ENCODE data around the gene MYO9B. TPM values are rescaled to one million over a fixed set of nuclear protein-coding genes. Genes with fewer than 3 reads are reported as not detected.

The MYO9B gene
- total RNA-seq, 1 experiment from 2014 or later: 94.3 TPM

DNA sequence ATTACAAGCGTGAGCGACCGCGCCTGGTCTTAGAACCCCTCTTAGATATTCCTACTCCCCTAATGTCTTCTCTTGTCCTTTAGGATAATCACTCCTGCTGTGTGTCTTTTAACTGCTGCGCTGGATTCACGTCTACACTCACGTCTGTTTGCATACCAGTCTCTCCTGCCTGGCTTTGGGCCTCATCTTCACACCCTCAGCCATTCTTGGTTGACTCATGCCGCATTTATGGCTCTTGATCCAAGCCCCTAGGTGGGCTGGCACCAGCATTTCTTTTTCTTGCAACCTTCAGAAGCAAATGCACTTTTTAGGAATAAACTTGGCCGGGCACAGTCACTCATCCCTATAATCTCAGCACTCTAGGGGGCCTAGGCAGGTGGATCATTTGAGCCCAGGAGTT is 22.7 kb downstream of the MYO9B start (continued):
- TF ChIP-seq, protein P1, sequence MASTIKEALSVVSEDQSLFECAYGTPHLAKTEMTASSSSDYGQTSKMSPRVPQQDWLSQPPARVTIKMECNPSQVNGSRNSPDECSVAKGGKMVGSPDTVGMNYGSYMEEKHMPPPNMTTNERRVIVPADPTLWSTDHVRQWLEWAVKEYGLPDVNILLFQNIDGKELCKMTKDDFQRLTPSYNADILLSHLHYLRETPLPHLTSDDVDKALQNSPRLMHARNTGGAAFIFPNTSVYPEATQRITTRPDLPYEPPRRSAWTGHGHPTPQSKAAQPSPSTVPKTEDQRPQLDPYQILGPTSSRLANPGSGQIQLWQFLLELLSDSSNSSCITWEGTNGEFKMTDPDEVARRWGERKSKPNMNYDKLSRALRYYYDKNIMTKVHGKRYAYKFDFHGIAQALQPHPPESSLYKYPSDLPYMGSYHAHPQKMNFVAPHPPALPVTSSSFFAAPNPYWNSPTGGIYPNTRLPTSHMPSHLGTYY (CRISPR knock-in tag; IDR thresholded peaks at IDR 0.05): no peak
- TF ChIP-seq ZNF263 (CRISPR knock-in tag; IDR thresholded peaks at IDR 0.05; ENCODE audit: low read depth): no peak
- TF ChIP-seq JAZF1 (CRISPR knock-in tag; IDR thresholded peaks at IDR 0.05): no peak
- TF ChIP-seq HMGA2 (CRISPR knock-in tag; IDR thresholded peaks at IDR 0.05): no peak
- TF ChIP-seq ATF6 (CRISPR knock-in tag; IDR thresholded peaks at IDR 0.05): no peak
- TF ChIP-seq ZBTB21 (CRISPR knock-in tag; IDR thresholded peaks at IDR 0.05; ENCODE audit: borderline replicate concordance): no peak

GRCh38 chr19:17101686-17102628 is 26.4 kb downstream of the MYO9B start:
- no peaks in the 10 kb centered on the region for H3K27me3 Mint-ChIP-seq (ENCODE audit: low read depth)
- no peak overlapping the region for H3K4me3 Mint-ChIP-seq
- peaks cover 12% of the 10 kb centered on the region for H3K9me3 Mint-ChIP-seq
- TF ChIP-seq JAZF1 (CRISPR knock-in tag; IDR thresholded peaks at IDR 0.05) (no peak), ZNF423 (CRISPR knock-in tag; IDR thresholded peaks at IDR 0.05) (no peak)
- H3K27ac Mint-ChIP-seq: no peak overlapping the region
- H3K4me1 Mint-ChIP-seq: peaks cover 6% of the 10 kb centered on the region
- ChIA-PET POLR2A (no interaction called here), CTCF (interaction anchor here (0.5 to 1.7 kb wide), 2 partner anchors 14 to 23 kb away, joined by 4 to 6 read pairs; no protein-coding TSS in a partner anchor)
- peaks cover 25% of the 10 kb centered on the region for H3K36me3 Mint-ChIP-seq
- ATAC-seq (no peak), DNase-seq (ENCODE audit: low spot score) (no peak)

DNA sequence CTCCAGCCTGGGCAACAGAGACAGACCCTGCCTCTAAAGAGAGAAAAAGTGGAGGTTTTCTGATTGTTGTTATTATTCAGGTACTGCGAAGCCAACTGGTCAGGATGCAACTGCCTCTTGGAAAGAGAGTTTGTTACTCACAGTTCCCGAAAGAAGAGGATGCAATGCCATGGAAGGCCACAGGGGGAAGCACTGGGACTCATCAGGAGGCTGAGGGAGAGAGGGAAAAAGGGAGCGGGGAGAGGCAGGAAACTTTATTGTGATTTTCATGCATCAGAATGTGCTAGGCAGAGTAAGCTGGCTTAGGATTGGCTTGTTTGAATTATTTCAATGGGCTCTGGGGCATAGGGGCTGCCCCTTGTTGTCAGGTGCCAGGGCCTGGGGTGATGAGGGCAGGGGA is 27.6 kb downstream of the MYO9B start:
- peaks cover 25% of the 10 kb centered on the region for H3K36me3 Mint-ChIP-seq
- peaks cover 12% of the 10 kb centered on the region for H3K9me3 Mint-ChIP-seq
- ATAC-seq (peak; percentile 68), DNase-seq (ENCODE audit: low spot score) (peak; percentile 70)
- H3K27ac Mint-ChIP-seq: no peak overlapping the region; the same call in 1 of the 2 replicates
- TF ChIP-seq NFE2L1 (CRISPR knock-in tag; IDR thresholded peaks at IDR 0.05) (no peak), GABPB1 (CRISPR knock-in tag; IDR thresholded peaks at IDR 0.05) (no peak)
- TF ChIP-seq, protein P2, sequence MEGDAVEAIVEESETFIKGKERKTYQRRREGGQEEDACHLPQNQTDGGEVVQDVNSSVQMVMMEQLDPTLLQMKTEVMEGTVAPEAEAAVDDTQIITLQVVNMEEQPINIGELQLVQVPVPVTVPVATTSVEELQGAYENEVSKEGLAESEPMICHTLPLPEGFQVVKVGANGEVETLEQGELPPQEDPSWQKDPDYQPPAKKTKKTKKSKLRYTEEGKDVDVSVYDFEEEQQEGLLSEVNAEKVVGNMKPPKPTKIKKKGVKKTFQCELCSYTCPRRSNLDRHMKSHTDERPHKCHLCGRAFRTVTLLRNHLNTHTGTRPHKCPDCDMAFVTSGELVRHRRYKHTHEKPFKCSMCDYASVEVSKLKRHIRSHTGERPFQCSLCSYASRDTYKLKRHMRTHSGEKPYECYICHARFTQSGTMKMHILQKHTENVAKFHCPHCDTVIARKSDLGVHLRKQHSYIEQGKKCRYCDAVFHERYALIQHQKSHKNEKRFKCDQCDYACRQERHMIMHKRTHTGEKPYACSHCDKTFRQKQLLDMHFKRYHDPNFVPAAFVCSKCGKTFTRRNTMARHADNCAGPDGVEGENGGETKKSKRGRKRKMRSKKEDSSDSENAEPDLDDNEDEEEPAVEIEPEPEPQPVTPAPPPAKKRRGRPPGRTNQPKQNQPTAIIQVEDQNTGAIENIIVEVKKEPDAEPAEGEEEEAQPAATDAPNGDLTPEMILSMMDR (IDR thresholded peaks at IDR 0.05): peak; percentile 79
- no peak overlapping the region for H3K4me3 Mint-ChIP-seq
- ChIA-PET CTCF (interaction anchor here (0.9 to 1.7 kb wide), 3 partner anchors 11 to 68 kb away, joined by 3 to 6 read pairs (median 3); no protein-coding TSS in a partner anchor), POLR2A (no interaction called here)
- H3K4me1 Mint-ChIP-seq: peaks cover 7% of the 10 kb centered on the region
- H3K27me3 Mint-ChIP-seq (ENCODE audit: low read depth): no peaks in the 10 kb centered on the region

DNA sequence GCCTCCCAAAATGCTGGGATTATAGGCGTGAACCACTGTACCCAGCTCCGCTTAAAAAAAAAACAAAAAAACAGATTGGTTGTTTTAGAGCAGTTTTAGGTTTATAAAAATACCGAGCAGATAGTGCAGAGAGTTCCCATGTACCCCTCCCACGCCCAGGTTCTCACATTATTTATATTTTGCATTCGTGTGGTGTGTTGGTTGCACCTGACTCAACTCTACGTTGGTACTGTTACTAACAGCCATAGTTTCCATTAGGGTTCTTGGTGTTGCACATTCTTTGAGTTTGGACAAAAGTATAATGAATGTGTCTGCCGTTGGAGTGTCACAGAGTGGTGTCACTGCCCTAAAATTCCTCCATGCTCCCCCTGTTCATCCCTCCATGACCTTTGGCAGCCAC is 29.1 kb downstream of the MYO9B start:
- Mint-ChIP-seq H3K27ac (no peak overlapping the region), H3K4me1 (0 out of 2 replicates have a peak, but pooled peaks cover 4% of the 10 kb centered on the region)
- POLR2A ChIA-PET: no interaction called here
- no peak for TF ChIP-seq E2F4 (CRISPR knock-in tag; IDR thresholded peaks at IDR 0.05; ENCODE audit: borderline replicate concordance, low read depth)
- TF ChIP-seq PRRX2 (CRISPR knock-in tag; IDR thresholded peaks at IDR 0.05): no peak
- TF ChIP-seq ZNF281 (CRISPR knock-in tag; IDR thresholded peaks at IDR 0.05): no peak
- TF ChIP-seq, protein P3, sequence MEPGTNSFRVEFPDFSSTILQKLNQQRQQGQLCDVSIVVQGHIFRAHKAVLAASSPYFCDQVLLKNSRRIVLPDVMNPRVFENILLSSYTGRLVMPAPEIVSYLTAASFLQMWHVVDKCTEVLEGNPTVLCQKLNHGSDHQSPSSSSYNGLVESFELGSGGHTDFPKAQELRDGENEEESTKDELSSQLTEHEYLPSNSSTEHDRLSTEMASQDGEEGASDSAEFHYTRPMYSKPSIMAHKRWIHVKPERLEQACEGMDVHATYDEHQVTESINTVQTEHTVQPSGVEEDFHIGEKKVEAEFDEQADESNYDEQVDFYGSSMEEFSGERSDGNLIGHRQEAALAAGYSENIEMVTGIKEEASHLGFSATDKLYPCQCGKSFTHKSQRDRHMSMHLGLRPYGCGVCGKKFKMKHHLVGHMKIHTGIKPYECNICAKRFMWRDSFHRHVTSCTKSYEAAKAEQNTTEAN (CRISPR knock-in tag; IDR thresholded peaks at IDR 0.05): no peak
- TF ChIP-seq, protein P4, sequence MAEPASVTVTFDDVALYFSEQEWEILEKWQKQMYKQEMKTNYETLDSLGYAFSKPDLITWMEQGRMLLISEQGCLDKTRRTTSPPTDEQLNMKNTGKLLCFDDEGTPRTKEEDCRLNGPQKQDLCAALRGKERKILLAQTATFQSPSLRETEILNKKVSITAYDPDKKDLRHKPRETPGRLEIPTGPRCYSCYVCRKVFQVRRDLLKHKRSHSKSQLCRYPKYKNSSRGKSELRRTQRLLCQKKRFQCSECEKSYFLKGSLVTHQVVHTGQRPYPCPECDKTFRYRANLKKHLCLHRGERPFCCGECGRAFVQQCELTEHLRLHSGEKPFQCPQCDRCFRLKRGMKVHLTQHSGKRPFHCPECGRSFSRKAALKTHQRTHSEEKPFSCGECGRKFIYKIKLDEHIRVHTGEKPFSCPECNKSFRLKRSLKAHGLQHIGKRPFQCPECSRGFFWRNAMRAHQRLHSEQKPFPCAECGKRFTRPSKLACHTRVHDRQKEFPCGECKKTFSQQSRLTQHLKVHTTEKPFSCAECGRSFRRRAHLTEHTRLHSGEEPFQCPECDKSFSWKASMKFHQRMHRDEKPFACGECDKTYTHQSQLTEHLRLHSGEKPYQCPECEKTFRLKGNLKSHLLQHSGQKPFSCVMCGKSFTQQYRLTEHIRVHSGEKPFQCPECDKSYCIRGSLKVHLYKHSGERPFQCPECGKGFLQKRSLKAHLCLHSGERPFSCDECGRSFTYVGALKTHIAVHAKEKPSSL (CRISPR knock-in tag; conservative IDR thresholded peaks at IDR 0.05): no peak

More for the DNA sequence above, 29.1 kb downstream of the MYO9B start:
- Mint-ChIP-seq H3K9me3 (peaks cover 12% of the 10 kb centered on the region), H3K4me3 (no peak overlapping the region), H3K27me3 (ENCODE audit: low read depth) (no peaks in the 10 kb centered on the region), H3K36me3 (peaks cover 25% of the 10 kb centered on the region)
- no peak for ATAC-seq
- CTCF ChIA-PET: interaction anchor here (1.0 kb wide), 1 partner anchor 35 kb away, joined by 3 read pairs; no protein-coding TSS in a partner anchor
- no peak for DNase-seq (ENCODE audit: low spot score)
